Stimulated activated CD4-positive, alpha-beta T cell treated with anti-CD3 and anti-CD28 coated beads, Interleukin-15, amount 100 ng/mL, for 48 hours (primary cell): Measurements from ENCODE around the gene PAK4.

Experiments used
- DNase-seq, 2 donors: peaks; one replicate each; pipeline ENCODE4 v3.0.0-alpha.2; 2020; ENCODE audit warnings: low read depth in 2 of 2

Gene PAK4

GRCh38 chr19:39180749-39181148, 55.2 kb downstream of the PAK4 start:
- DNase-seq: no peak

GRCh38 chr19:39181500-39182173, 56.1 kb downstream of the PAK4 start:
- DNase-seq: no peak

GRCh38 chr19:39182174-39182505, 56.6 kb downstream of the PAK4 start:
- DNase-seq: no peak

GRCh38 chr19:39183104-39183503, 57.5 kb downstream of the PAK4 start:
- DNase-seq: no peak

- DNase-seq: no peak
Measured at GRCh38 chr19:39186391-39186790, 60.8 kb downstream of the PAK4 start.

GRCh38 chr19:39187552-39187943, 62.0 kb downstream of the PAK4 start:
- no peak for DNase-seq

- no peak for DNase-seq
Measured at GRCh38 chr19:39188960-39189359, 63.4 kb downstream of the PAK4 start.

GRCh38 chr19:39190768-39191167, 65.2 kb downstream of the PAK4 start:
- no peak for DNase-seq

GRCh38 chr19:39192846-39193245, 67.3 kb downstream of the PAK4 start:
- DNase-seq: no peak

GRCh38 chr19:39193803-39194202, 68.2 kb downstream of the PAK4 start:
- DNase-seq: no peak

GRCh38 chr19:39194832-39195542, 69.4 kb downstream of the PAK4 start:
- DNase-seq: no peak

GRCh38 chr19:39195755-39196154, 70.2 kb downstream of the PAK4 start:
- DNase-seq: no peak

- no peak for DNase-seq
Measured at GRCh38 chr19:39196320-39196719, 70.7 kb downstream of the PAK4 start.

- DNase-seq: no peak
Measured at GRCh38 chr19:39196860-39197562, 71.4 kb downstream of the PAK4 start, which contains the start of gene NCCRP1. Gene NCCRP1, plus strand, starts transcription at chr19:39196964. Its CDS starts 19 bp downstream, at chr19:39196983.

- DNase-seq: no peak
Measured at GRCh38 chr19:39197808-39198207, 72.2 kb downstream of the PAK4 start.

GRCh38 chr19:39199025-39199424, 73.4 kb downstream of the PAK4 start:
- DNase-seq: no peak

GRCh38 chr19:39200066-39200802, 74.6 kb downstream of the PAK4 start:
- DNase-seq: no peak

- no peak for DNase-seq
Measured at GRCh38 chr19:39200803-39201115, 75.2 kb downstream of the PAK4 start.

GRCh38 chr19:39202998-39203355, 77.4 kb downstream of the PAK4 start:
- no peak for DNase-seq

GRCh38 chr19:39203372-39204341, 78.1 kb downstream of the PAK4 start, which contains the start of gene SYCN:
Gene SYCN, minus strand, starts transcription at chr19:39204263. Its CDS starts 9 bp downstream, at chr19:39204254.
- DNase-seq: no peak

- no peak for DNase-seq
Measured at GRCh38 chr19:39205449-39205764, 79.8 kb downstream of the PAK4 start.
